GM18870 (cell line): ENCODE data around the gene MLF2.

Experiments used
- ATAC-seq: cut with Tn5 transposase; IDR thresholded peaks from one replicate; pipeline ENCODE4 v1.9.1; 2021; ENCODE audit warnings: moderate library complexity; ENCODE audit not compliant: unreplicated experiment

The MLF2 gene

GRCh38 chr12:6698352-6699046 is 54.4 kb downstream of the MLF2 start:
- ATAC-seq: no peak
